Large intestine (tissue), 3 donors: ENCODE measurements around the gene ZNF613. TPM values are rescaled to one million over a fixed set of nuclear protein-coding genes. Genes with fewer than 3 reads are reported as not detected.
"Not testable (repeated sequence)": the region's sequence is repeated elsewhere in the genome, so short reads cannot be mapped to it uniquely, and the experiment has no call there.

Source experiments
- DNase-seq, 2 donors: peaks; one replicate each; pipeline versions ENCODE4 v3.0.0 to v3.0.0-alpha.2; 2013
- H3K27ac ChIP-seq: one replicate; pipeline ENCODE4 v1.5.1; 2013; ENCODE audit warnings: low read length
- H3K27me3 ChIP-seq: 2 replicates; pipeline ENCODE4 v1.6.1; 2013; ENCODE audit warnings: low read length; ENCODE audit not compliant: control insufficient read depth, insufficient read depth
- H3K36me3 ChIP-seq: 2 replicates; pipeline ENCODE4 v1.6.1; 2013; ENCODE audit warnings: low read length; ENCODE audit not compliant: control insufficient read depth, insufficient read depth
- H3K4me1 ChIP-seq: one replicate; pipeline ENCODE4 v1.6.1; 2013; ENCODE audit warnings: low read length; ENCODE audit not compliant: control insufficient read depth, insufficient read depth
- H3K4me3 ChIP-seq: one replicate; pipeline ENCODE4 v1.5.1; 2013; ENCODE audit warnings: low read length
- H3K9me3 ChIP-seq: one replicate; pipeline ENCODE4 v1.6.1; 2013; ENCODE audit warnings: mild to moderate bottlenecking, low read depth, low read length, moderate library complexity; ENCODE audit not compliant: control insufficient read depth
- WGBS: methylation state at CpG from one replicate; pipeline ENCODE4 v1.1.5; 2013; ENCODE audit warnings: low lambda C conversion rate; ENCODE audit not compliant: insufficient coverage; 5-methylcytosine and 5-hydroxymethylcytosine counted together
- polyA plus RNA-seq: library from polyadenylated mRNA; unstranded; fragments of 120-200 nt; gene quantifications from one replicate; pipeline ENCODE4 v1.2.1, GENCODE V29; 2013

The ZNF613 gene
- polyA plus RNA-seq, 1 donor = 5.6 TPM

GRCh38 chr19:51904331-51905165 lies 22.7 kb upstream of the ZNF613 start, which contains the start of gene ZNF649:
ZNF649 (minus strand) TSS chr19:51905017; CDS start chr19:51900107, 4,910 bp downstream.
- Histone ChIP-seq H3K4me3 (peak within 1 kb of the TSS; percentile 59), H3K4me1 (no peaks in the 10 kb centered on the region), H3K9me3 (peaks cover 23% of the 10 kb centered on the region), H3K36me3 (peaks cover 15% of the 10 kb centered on the region), H3K27me3 (no peaks in the 10 kb centered on the region), H3K27ac (peak within 1 kb of the TSS; percentile 74)
- 0% methylated on average over 2 of the region's 43 CpGs for WGBS
- DNase-seq = peak; percentile 82 to 90

GRCh38 chr19:51905206-51905605 lies 22.1 kb upstream of the ZNF613 start:
- no peak for DNase-seq
- Histone ChIP-seq H3K9me3 (peaks cover 23% of the 10 kb centered on the region), H3K36me3 (peaks cover 8% of the 10 kb centered on the region), H3K4me3 (no peak overlapping the region), H3K4me1 (no peaks in the 10 kb centered on the region), H3K27me3 (no peaks in the 10 kb centered on the region), H3K27ac (no peak overlapping the region)
- 29% methylated on average over 2 of the region's 3 CpGs for WGBS

- not testable (repeated sequence) for H3K4me3 ChIP-seq, DNase-seq, H3K27me3 ChIP-seq, H3K4me1 ChIP-seq, H3K27ac ChIP-seq, H3K36me3 ChIP-seq
- WGBS = no CpG with 5 or more reads among the region's 3 CpGs
- H3K9me3 ChIP-seq = peaks cover 22% of the 10 kb centered on the region
Observed at GRCh38 chr19:51905639-51906038, 21.6 kb upstream of the ZNF613 start.

GRCh38 chr19:51906108-51906507 lies 21.2 kb upstream of the ZNF613 start:
- H3K9me3 ChIP-seq = peaks cover 18% of the 10 kb centered on the region
- DNase-seq, H3K27me3 ChIP-seq, H3K4me3 ChIP-seq, H3K36me3 ChIP-seq, H3K4me1 ChIP-seq, H3K27ac ChIP-seq: not testable (repeated sequence)
- WGBS = no CpG with 5 or more reads among the region's 9 CpGs

GRCh38 chr19:51907981-51908380 lies 19.3 kb upstream of the ZNF613 start:
- not testable (repeated sequence) for H3K9me3 ChIP-seq, DNase-seq, H3K27me3 ChIP-seq, H3K27ac ChIP-seq, H3K4me1 ChIP-seq, H3K4me3 ChIP-seq, H3K36me3 ChIP-seq
- no CpG with 5 or more reads among the region's 5 CpGs for WGBS

GRCh38 chr19:51915324-51915867 lies 11.9 kb upstream of the ZNF613 start:
- Histone ChIP-seq H3K4me1 (no peaks in the 10 kb centered on the region), H3K9me3 (peaks cover 9% of the 10 kb centered on the region), H3K4me3 (no peak overlapping the region), H3K36me3 (no peaks in the 10 kb centered on the region), H3K27ac (no peak overlapping the region), H3K27me3 (no peaks in the 10 kb centered on the region)
- WGBS = no CpG with 5 or more reads among the region's 5 CpGs
- no peak for DNase-seq

GRCh38 chr19:51916167-51916566 lies 11.1 kb upstream of the ZNF613 start:
- no peak overlapping the region for H3K27ac ChIP-seq
- peaks cover 12% of the 10 kb centered on the region for H3K9me3 ChIP-seq
- no peaks in the 10 kb centered on the region for H3K27me3 ChIP-seq
- WGBS = no CpG with 5 or more reads among the region's 1 CpG
- no peak overlapping the region for H3K4me3 ChIP-seq
- no peaks in the 10 kb centered on the region for H3K4me1 ChIP-seq
- H3K36me3 ChIP-seq = no peaks in the 10 kb centered on the region
- DNase-seq = no peak

- no peak for DNase-seq
- Histone ChIP-seq H3K9me3 (peaks cover 19% of the 10 kb centered on the region), H3K27ac (no peak overlapping the region), H3K4me1 (no peaks in the 10 kb centered on the region), H3K27me3 (no peaks in the 10 kb centered on the region), H3K36me3 (no peaks in the 10 kb centered on the region), H3K4me3 (no peak overlapping the region)
- no CpG with 5 or more reads among the region's 3 CpGs for WGBS
Observed at GRCh38 chr19:51919606-51920005, 7.7 kb upstream of the ZNF613 start.

- no CpG with 5 or more reads among the region's 8 CpGs for WGBS
- H3K9me3 ChIP-seq = peaks cover 19% of the 10 kb centered on the region
Observed at GRCh38 chr19:51921949-51922348, 5.3 kb upstream of the ZNF613 start.

GRCh38 chr19:51926426-51926783 lies 867 bp upstream of the ZNF613 start:
- Histone ChIP-seq H3K27me3 (no peaks in the 10 kb centered on the region), H3K36me3 (peaks cover 9% of the 10 kb centered on the region), H3K27ac (peak overlapping the region; percentile 95), H3K4me1 (no peaks in the 10 kb centered on the region), H3K9me3 (peaks cover 15% of the 10 kb centered on the region), H3K4me3 (peak overlapping the region; percentile 74)
- WGBS = 0% methylated on average over 2 of the region's 11 CpGs
- no peak for DNase-seq

More at GRCh38 chr19:51921949-51922348, 5.3 kb upstream of the ZNF613 start:
- Histone ChIP-seq H3K36me3 (no peaks in the 10 kb centered on the region), H3K4me1 (no peaks in the 10 kb centered on the region), H3K27ac (no peak overlapping the region), H3K4me3 (no peak overlapping the region), H3K27me3 (no peaks in the 10 kb centered on the region)
- DNase-seq = no peak
